Measurements from ENCODE around the gene CASP12.
"Not testable (repeated sequence)": the region's sequence is repeated elsewhere in the genome, so short reads cannot be mapped to it uniquely, and the experiment has no call there.

CASP12 gene

GRCh38 chr11:104897891-104898684, at the start of gene CASP12:
CASP12 (minus strand) TSS chr11:104898460.
- peak in 1 of 2 experiments; percentile 26 for DNase-seq

- DNase-seq, result peak; percentile 16 to 48
Observed at GRCh38 chr11:104946907-104947306, 48.6 kb upstream of the CASP12 start.

GRCh38 chr11:104944076-104944475, 45.8 kb upstream of the CASP12 start:
- no peak for DNase-seq

GRCh38 chr11:104943561-104943960, 45.3 kb upstream of the CASP12 start:
- DNase-seq, result no peak

- DNase-seq, result no peak
Observed at GRCh38 chr11:104934594-104934993, 36.3 kb upstream of the CASP12 start.

GRCh38 chr11:104934073-104934472, 35.8 kb upstream of the CASP12 start:
- not testable (repeated sequence) for DNase-seq

GRCh38 chr11:104928811-104929210, 30.6 kb upstream of the CASP12 start:
- no peak for DNase-seq

GRCh38 chr11:104926771-104927611, 28.7 kb upstream of the CASP12 start:
- no peak for DNase-seq

- DNase-seq, result no peak
Observed at GRCh38 chr11:104925850-104926249, 27.6 kb upstream of the CASP12 start.

GRCh38 chr11:104918113-104918824, 20.0 kb upstream of the CASP12 start:
- peak in 1 of 2 experiments; percentile 24 for DNase-seq

GRCh38 chr11:104917271-104918112, 19.2 kb upstream of the CASP12 start:
- DNase-seq, result no peak

- DNase-seq, result no peak
Observed at GRCh38 chr11:104916442-104916841, 18.2 kb upstream of the CASP12 start.

GRCh38 chr11:104912102-104912501, 13.8 kb upstream of the CASP12 start:
- no peak for DNase-seq

GRCh38 chr11:104908186-104908531, 9.9 kb upstream of the CASP12 start:
- DNase-seq, result no peak

GRCh38 chr11:104907521-104908185, 9.4 kb upstream of the CASP12 start:
- no peak for DNase-seq

GRCh38 chr11:104905271-104905670, 7.0 kb upstream of the CASP12 start:
- no peak for DNase-seq

GRCh38 chr11:104899226-104899625, 966 bp upstream of the CASP12 start:
- DNase-seq, result no peak

- no peak for DNase-seq
Observed at GRCh38 chr11:104898685-104899013, 389 bp upstream of the CASP12 start.

GRCh38 chr11:104895634-104896033, 2.6 kb downstream of the CASP12 start:
- peak in 1 of 2 experiments; percentile 27 for DNase-seq

- no peak for DNase-seq
Observed at GRCh38 chr11:104893876-104894275, 4.4 kb downstream of the CASP12 start.

- no peak for DNase-seq
Observed at GRCh38 chr11:104892723-104893511, 5.3 kb downstream of the CASP12 start.
